Mesothelial cell of epicardium (in vitro differentiated cells): ENCODE data around the gene ERICH6. TPM values are rescaled to one million over a fixed set of nuclear protein-coding genes. Genes with fewer than 3 reads are reported as not detected.

Experiments used
- DNase-seq, 2 experiments: peaks; one replicate each; pipeline ENCODE4 v3.0.0; 2021; ENCODE audit warnings: low spot score in 2 of 2; ENCODE audit not compliant: unreplicated experiment in 2 of 2
- H3K27ac Mint-ChIP-seq: 2 replicates; pipeline ENCODE4 v1.8.0; 2021; ENCODE audit warnings: mixed read lengths
- H3K27me3 Mint-ChIP-seq: 2 replicates; pipeline ENCODE4 v1.8.0; 2021; ENCODE audit warnings: low read depth, mixed read lengths
- H3K36me3 Mint-ChIP-seq: 2 replicates; pipeline ENCODE4 v1.8.0; 2021; ENCODE audit warnings: mixed read lengths
- H3K4me1 Mint-ChIP-seq: 2 replicates; pipeline ENCODE4 v1.8.0; 2021; ENCODE audit warnings: mixed read lengths
- H3K4me3 Mint-ChIP-seq: 2 replicates; pipeline ENCODE4 v1.8.0; 2021; ENCODE audit warnings: mild to moderate bottlenecking, moderate library complexity, mixed read lengths
- H3K9me3 Mint-ChIP-seq: 2 replicates; pipeline ENCODE4 v1.8.0; 2021; ENCODE audit warnings: mixed read lengths
- CTCF ChIP-seq: fragments of 200-600 bp; sonication (generic); IDR thresholded peaks from one replicate; pipeline ENCODE4 v1.5.0; 2021; ENCODE audit warnings: antibody characterized with exemption; ENCODE audit not compliant: unreplicated experiment
- total RNA-seq: library from RNA; stranded (reverse); gene quantifications from 3 replicates; pipeline ENCODE4 v1.2.1, GENCODE V29; 2021

The ERICH6 gene
- total RNA-seq, 1 donor from 2014 or later, result 0.65 TPM

GRCh38 chr3:150725548-150725947 is 21.8 kb upstream of the ERICH6 start:
- TF ChIP-seq CTCF, result no peak
- no peak overlapping the region for H3K4me3 Mint-ChIP-seq
- H3K27me3 Mint-ChIP-seq, result no peaks in the 10 kb centered on the region
- no peaks in the 10 kb centered on the region for H3K9me3 Mint-ChIP-seq
- H3K36me3 Mint-ChIP-seq, result no peaks in the 10 kb centered on the region
- no peak overlapping the region for H3K27ac Mint-ChIP-seq
- no peak for DNase-seq
- H3K4me1 Mint-ChIP-seq, result peaks cover 11% of the 10 kb centered on the region

GRCh38 chr3:150723946-150724345 is 20.2 kb upstream of the ERICH6 start:
- Mint-ChIP-seq H3K27ac (no peak overlapping the region), H3K9me3 (no peaks in the 10 kb centered on the region), H3K4me3 (no peak overlapping the region), H3K36me3 (peaks cover 2% of the 10 kb centered on the region), H3K4me1 (peaks cover 11% of the 10 kb centered on the region), H3K27me3 (no peaks in the 10 kb centered on the region)
- no peak for TF ChIP-seq CTCF
- no peak for DNase-seq

GRCh38 chr3:150722267-150722666 is 18.5 kb upstream of the ERICH6 start:
- DNase-seq, result no peak
- Mint-ChIP-seq H3K4me1 (peaks cover 11% of the 10 kb centered on the region), H3K36me3 (peaks cover 2% of the 10 kb centered on the region), H3K9me3 (peaks cover 4% of the 10 kb centered on the region), H3K27me3 (no peaks in the 10 kb centered on the region), H3K27ac (no peak overlapping the region), H3K4me3 (no peak overlapping the region)
- no peak for TF ChIP-seq CTCF

GRCh38 chr3:150721285-150722130 is 17.8 kb upstream of the ERICH6 start:
- Mint-ChIP-seq H3K4me1 (peaks cover 11% of the 10 kb centered on the region), H3K9me3 (peaks cover 4% of the 10 kb centered on the region), H3K27me3 (no peaks in the 10 kb centered on the region), H3K36me3 (peaks cover 2% of the 10 kb centered on the region), H3K27ac (no peak overlapping the region), H3K4me3 (no peak overlapping the region)
- DNase-seq, result no peak
- peak; percentile 90 for TF ChIP-seq CTCF

GRCh38 chr3:150720444-150720843 is 16.7 kb upstream of the ERICH6 start:
- no peak for DNase-seq
- Mint-ChIP-seq H3K4me3 (no peak overlapping the region), H3K27ac (no peak overlapping the region), H3K9me3 (peaks cover 9% of the 10 kb centered on the region), H3K4me1 (peaks cover 11% of the 10 kb centered on the region), H3K36me3 (peaks cover 2% of the 10 kb centered on the region), H3K27me3 (no peaks in the 10 kb centered on the region)
- no peak for TF ChIP-seq CTCF
